GM19395 (cell line): Measurements from ENCODE around the gene RAD51B.

ENCODE experiments used
- ATAC-seq: cut with Tn5 transposase; IDR thresholded peaks from one replicate; pipeline ENCODE4 v1.9.1; 2021; ENCODE audit warnings: mild to moderate bottlenecking, moderate library complexity; ENCODE audit not compliant: unreplicated experiment

Gene RAD51B

DNA sequence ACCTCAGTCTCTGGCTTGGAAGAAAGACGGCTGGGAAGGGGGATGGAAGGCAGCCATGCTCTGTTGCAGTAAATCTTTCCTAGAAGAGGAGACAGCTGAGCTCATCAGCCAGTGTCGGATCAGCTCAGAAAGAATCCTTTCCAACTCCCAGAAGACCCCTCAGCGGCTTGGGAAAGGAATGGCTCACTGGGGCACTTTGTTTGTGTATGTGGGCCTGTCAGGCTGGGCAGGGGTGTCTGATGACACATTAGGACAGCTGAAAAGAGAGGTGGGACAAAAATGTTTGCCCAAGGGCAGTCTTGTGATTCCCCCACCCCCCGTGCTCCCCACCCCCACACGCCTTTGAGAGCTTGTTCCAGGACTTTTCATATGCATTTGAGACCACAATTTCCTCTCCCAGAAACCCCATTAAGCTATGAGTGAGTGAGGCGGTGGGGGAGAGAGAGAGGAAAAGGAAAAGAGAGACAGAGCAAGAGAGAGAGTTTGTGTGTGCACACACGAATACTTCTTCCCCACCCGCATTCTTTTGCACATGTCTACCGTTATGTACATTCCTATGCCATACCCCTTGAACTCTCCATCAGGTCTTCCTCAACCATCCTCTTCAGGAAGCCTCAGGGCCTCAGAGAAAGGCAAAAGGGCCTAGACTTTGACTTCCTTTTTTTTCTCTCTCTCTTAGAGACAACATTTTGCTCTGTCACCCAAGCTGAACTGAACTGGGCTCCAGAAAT, 774.4 kb downstream of the RAD51B start:
- ATAC-seq: no peak

DNA sequence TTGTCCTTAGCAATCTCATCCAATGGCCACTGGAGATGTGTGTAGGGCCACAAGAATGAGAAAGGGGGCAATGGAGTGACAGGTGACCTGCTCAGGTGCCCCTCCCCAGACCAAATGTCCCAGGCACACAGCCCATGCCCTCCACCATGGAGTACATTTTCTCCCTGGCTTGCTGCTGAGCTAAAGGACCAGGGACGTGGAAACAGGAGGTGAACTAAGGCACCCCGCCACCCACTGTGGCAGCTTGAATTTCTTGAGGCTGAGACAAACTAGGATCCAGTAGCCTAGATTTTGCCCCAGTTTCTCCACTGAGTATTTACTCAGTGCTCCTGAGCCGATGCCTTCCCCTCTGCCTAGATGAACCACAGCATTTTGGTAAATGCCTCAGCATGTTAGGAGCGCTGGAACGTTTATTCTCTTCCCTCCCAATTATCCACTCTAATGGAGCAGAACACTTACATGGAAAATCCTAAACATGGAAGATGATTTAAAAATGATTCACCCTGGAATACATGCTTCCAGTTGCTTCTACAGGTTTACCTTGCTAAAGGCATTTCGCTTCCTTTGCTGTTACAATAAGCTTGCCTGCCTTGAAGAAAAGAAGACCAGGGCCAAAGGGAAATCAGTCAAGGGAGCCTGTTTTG, 775.3 kb downstream of the RAD51B start:
- no peak for ATAC-seq

DNA sequence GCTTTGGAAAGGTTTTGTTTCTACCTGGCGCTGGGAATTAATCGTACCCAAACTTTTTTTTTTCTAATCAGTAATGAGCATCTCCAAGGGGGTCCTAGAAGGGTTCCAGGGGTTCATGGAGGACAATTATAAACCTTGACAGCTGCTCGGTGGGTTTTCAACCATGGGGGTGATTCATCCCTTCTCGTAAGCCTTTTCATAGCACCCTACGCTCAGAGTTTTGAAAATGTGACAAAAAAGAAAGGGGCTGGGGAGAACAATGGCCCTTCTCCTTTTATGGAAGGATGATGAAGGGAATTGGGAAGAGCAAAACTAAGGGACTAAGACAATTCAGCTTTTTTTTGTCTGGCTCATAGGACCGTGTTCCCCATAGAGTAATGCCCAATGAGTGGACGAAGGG, 776.6 kb downstream of the RAD51B start:
- no peak for ATAC-seq

DNA sequence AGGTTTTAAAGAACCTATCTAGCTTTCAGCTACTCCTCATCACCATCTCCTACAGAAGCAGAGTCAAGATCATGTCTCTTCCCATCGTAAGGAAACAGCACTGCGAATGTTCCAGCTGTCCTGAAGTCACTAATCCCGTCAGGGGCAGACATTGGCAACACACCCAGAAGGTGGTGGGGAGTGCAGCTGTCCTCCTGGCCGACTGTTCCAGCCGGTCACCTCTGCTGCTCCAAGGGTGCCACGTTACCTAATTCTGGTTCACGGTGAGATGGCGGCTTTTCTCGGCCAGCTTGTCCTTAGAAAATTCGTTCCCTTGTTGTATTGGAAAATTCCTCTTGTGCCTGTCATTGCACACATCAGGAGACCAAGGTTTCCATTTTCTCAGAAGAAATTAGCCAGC, 777.1 kb downstream of the RAD51B start:
- ATAC-seq: no peak

- ATAC-seq: no peak
Observed at GRCh38 chr14:68598089-68598488, 778.5 kb downstream of the RAD51B start.

DNA sequence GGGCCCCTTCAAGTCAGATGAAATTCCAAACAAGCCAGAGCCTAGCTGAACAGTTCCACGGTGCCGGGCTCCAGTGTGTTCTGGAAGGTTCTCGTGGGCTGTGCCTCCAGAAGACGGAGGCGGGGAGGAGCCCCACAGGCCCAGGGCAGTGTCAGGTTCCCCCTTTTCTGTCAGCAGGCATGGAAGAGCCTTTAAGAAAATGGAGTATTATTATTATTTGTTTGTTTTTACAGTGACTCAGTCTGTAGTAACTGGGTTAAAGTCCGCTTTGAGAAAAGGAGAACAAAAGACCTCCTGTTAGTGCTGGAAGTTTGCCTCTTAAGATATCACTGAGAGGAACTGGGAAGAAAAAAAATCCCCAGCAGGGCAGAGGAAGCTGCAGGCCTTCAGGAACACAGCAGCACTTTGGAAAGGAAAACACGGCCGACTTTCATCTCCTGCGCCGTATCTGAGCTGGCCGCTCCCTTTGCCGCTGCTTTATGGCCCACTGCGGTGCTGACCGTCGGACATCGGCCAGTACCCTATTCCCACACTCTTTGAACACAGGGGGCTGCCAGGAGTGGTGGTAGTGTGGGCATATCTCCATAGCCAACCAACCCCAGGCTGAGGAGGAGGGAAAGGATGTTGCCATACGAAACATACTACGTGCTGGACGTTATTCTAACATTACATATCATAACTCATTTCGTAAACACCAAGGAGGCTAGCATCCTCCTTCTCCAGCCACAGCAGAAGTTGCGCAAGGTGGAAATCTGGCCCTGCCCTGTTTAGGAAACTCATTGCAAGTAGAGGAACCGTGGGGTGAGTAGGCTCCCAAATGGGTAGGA, 779.3 kb downstream of the RAD51B start:
- ATAC-seq: no peak

GRCh38 chr14:68599896-68600610, 780.5 kb downstream of the RAD51B start:
- ATAC-seq: no peak

- ATAC-seq: no peak
Observed at GRCh38 chr14:68602507-68602906, 782.9 kb downstream of the RAD51B start.

- no peak for ATAC-seq
Observed at GRCh38 chr14:68603533-68604360, 784.2 kb downstream of the RAD51B start.

GRCh38 chr14:68604361-68604730, 784.8 kb downstream of the RAD51B start:
- no peak for ATAC-seq

DNA sequence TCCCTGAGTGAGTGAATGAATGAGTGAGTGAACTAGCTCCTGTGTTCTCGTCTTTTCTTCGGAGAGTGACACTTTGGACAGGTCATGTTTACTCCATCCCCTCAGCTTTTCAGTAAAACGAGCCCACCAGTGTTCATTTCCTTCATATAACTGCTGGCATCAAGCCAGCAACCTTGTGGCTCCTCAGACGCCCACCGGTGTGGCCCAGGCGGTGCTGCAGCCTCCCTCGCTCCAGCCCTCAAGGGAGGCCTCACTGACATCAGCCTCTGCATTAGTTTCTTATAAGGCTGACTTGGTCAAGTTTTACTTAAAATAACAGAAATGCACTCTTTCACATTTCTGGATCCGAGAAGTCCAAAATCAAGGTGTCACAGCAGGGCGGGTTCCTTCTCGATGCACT, 785.2 kb downstream of the RAD51B start:
- ATAC-seq: no peak

DNA sequence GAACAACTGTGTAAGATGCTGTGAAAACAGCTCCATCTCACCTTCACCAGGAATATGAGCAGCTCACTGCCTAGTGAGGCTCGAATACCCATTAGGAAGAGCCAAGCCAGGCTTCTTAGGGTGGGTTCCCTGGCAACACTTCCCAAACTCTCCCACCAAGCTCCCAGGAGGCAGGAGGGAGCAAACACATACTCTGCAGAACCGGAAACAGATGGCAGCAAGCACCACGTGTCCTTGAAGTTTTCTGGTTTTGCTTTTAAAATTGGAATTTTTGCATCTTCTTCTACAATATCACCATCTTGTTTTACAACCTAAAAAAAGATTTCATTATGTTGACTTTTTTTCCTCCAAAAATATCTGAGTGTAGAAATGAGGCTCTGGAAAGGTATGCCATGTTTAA, 786.6 kb downstream of the RAD51B start:
- no peak for ATAC-seq

DNA sequence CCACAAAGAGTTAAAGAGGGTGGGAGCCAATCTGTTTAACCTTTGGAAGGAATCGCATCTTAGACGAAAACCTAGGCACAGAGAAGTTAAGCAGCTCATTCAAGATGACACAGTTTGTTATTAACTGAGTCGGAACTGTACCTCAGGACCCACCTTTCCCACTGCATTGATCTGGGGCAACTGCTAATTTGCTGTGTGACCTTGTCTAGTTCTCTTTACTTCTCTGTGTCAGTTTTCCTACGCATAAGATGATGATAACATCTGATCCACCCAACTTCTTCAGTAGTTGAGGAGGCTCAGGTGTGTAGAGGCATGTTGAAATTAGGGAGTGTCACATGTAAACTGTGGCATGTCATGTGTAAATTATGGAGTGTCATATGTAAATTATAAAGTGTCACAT, 787.1 kb downstream of the RAD51B start:
- no peak for ATAC-seq

DNA sequence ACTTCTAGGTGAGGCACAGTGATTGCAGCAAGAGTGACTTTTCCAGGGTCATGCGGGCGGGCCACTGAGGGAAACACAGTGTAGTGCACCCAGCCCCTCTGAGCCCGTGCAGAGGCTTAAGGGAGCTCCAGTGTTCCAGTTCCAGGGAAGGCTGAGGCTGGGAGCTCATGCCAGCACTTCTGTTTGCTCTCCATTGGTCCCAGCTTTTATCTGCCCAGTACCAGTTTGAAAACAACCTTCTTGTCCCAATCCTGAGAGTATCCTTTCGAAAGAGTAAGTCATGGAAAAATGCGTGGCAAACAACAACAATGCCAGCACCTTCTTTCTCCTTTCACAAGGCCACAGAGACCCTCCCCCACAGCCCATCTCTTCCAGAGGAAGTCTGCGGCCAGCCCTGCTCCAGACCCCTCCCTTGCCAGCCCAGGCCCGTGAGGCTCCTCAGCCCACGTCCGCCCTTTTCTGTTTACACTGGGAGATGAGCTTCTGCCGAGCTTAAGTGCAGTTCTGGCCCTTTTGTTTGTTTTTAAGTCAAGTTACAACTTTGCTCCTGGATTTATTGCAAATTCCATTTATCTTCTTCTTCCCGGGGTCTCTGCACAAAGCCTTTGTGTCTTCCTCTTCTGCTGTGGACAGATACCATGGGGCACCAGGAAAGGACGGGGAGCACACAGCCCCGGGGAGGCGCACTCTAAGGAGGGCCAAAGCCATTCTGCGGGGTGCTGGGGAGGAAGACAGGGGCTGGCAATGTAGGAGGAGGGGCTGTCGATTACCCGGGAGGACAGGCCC, 787.7 kb downstream of the RAD51B start:
- no peak for ATAC-seq

DNA sequence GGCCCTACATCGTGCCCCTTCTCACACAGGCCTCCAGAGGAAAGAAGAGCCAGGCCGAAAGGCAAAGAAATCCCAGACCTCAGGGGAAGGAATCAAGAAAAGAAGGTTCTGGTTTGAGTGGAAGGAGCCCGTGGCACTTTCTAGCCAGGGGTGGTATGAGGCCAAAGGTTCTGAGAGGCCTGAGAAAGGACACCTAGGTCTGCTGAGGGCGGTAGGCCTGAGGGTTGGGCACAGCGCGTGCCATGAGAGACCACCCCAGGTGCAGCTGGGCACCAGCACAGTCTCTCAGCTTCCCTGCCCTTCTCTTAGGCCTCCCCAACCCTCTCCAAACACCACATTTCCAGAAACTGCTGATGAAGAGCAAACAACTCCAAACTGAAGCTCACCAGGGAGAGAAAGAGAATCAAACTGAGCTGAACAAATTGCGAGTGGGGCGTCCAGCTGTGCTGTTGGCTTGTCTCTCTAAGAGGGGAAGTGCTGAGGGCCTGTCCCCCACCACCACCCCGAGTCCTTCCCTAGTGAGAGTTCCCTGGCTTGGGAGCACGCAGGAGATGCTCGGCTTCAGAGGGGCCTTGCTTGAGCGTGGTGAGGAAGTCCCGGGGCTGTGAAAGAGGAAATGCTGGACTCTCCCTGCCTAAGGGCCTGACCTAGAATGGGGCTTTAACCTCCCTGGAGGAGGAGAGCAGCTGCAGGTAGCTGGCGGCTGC, 788.4 kb downstream of the RAD51B start:
- no peak for ATAC-seq

GRCh38 chr14:68608574-68608962, 789.0 kb downstream of the RAD51B start:
- no peak for ATAC-seq

- no peak for ATAC-seq
Observed at GRCh38 chr14:68609012-68609411, 789.4 kb downstream of the RAD51B start.

GRCh38 chr14:68610251-68610793, 790.7 kb downstream of the RAD51B start:
- ATAC-seq: no peak

DNA sequence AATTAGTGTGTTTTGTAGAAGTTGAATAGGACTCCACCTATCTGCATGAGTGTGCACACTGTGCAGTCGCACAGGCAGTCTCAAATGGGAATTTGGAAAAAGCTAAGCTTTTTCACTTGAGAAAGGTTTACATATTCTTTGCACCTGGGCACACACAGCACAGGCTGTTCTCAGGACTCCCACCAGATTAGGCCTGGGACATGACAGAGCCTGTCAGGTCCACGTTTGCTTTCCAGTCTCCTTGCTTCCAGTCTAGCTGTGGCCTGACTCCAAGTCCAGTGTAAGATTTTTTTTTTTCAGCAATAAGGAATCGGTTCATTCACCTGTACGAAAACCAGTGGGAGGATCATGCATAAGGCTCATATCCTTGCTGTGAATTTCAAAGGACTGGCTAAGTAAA, 792.0 kb downstream of the RAD51B start:
- ATAC-seq: no peak
